B cell (primary cell): ENCODE measurements around the gene SEMA3F.

Experiments
- CTCF ChIP-seq: fragments of 200-600 bp; IDR thresholded peaks from one replicate; pipeline ENCODE4 v1.8.0; 2022; ENCODE audit warnings: antibody characterized with exemption, mild to moderate bottlenecking
- EZH2 ChIP-seq: IDR thresholded peaks from 2 replicates; pipeline ENCODE4 v1.6.1; 2012; ENCODE audit warnings: borderline replicate concordance, low read depth, mild to moderate bottlenecking, moderate library complexity, low read length; ENCODE audit not compliant: insufficient read depth, poor library complexity, severe bottlenecking

DNA sequence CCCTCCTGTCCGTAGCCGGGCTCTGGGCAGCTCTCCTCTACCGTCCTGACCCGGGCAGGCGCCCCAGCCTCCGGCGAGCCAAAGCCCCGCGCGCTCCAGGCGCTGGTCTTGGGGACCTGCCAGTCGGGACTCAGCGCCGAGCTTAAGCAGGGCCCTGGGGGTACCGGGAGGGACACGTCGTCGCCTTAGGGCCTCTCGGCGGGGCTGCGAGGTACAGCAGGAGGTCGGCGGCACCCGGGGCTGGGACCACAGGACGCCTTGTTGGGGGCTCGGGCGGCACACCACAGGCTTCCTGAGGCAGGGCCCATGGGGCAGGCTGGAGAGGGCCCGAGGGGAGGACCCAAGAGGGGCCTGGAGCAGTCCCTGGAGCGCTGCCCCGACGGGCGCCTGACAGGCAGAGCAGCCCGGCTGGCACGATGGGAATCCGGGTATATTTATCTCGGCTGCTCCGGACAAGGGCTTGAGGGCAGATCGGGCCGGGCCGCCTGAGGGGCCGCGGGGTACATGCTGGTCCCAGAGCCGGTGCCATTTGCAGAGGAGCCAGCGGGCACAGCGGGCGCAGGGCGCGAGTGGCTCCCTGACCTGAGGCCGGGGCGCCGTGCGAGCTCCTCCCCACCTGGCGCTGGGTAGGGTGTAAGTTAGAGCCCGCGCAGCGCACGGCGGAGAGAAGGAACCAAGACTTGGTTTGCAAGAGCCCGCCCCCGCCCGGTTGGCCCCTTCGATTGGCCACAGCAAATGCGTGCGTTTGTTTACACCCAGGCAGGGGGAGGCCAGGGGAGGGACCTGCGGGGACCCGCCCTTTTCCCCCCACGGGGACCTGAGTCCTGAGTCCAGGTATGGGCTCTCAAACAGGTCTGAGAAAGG is 50.5 kb downstream of the SEMA3F start:
- TF ChIP-seq CTCF (no peak), EZH2 (peak; percentile 77)
